Activated T-cell treated with anti-CD3 and anti-CD28 coated beads, Interleukin-2, amount 50 U/mL, for 48 hours (primary cell): ENCODE measurements around the gene KATNIP.

Source experiments
- DNase-seq, 2 experiments: peaks; one replicate each; pipeline ENCODE4 v3.0.0-alpha.2; 2020

Gene KATNIP

GRCh38 chr16:27549746-27550581 is at the start of gene KATNIP, which contains the start of gene GTF3C1:
KATNIP (plus strand) TSS chr16:27550144; CDS start chr16:27550171, 27 bp downstream.
GTF3C1 (minus strand) TSS chr16:27549913; CDS start chr16:27549890, 23 bp downstream.
- peak; percentile 100 for DNase-seq

GRCh38 chr16:27500801-27501200 is 49.1 kb upstream of the KATNIP start:
- no peak for DNase-seq

GRCh38 chr16:27503662-27504061 is 46.3 kb upstream of the KATNIP start:
- no peak for DNase-seq

GRCh38 chr16:27505297-27506236 is 44.4 kb upstream of the KATNIP start:
- DNase-seq = no peak

- DNase-seq = no peak
Observed at GRCh38 chr16:27506771-27507170, 43.2 kb upstream of the KATNIP start.

GRCh38 chr16:27508476-27508875 is 41.5 kb upstream of the KATNIP start:
- no peak for DNase-seq

GRCh38 chr16:27511657-27512448 is 38.1 kb upstream of the KATNIP start:
- no peak for DNase-seq

GRCh38 chr16:27514806-27515205 is 35.1 kb upstream of the KATNIP start:
- no peak for DNase-seq

- DNase-seq = peak; percentile 40 to 52
Observed at GRCh38 chr16:27515874-27516353, 34.0 kb upstream of the KATNIP start.

GRCh38 chr16:27516365-27516764 is 33.6 kb upstream of the KATNIP start:
- no peak for DNase-seq

GRCh38 chr16:27517664-27518063 is 32.3 kb upstream of the KATNIP start:
- DNase-seq = no peak

GRCh38 chr16:27518226-27518625 is 31.7 kb upstream of the KATNIP start:
- no peak for DNase-seq

- no peak for DNase-seq
Observed at GRCh38 chr16:27520982-27521673, 28.8 kb upstream of the KATNIP start.

- DNase-seq = no peak
Observed at GRCh38 chr16:27522173-27522707, 27.7 kb upstream of the KATNIP start.

GRCh38 chr16:27526180-27526579 is 23.8 kb upstream of the KATNIP start:
- DNase-seq = no peak

GRCh38 chr16:27528294-27528693 is 21.6 kb upstream of the KATNIP start:
- DNase-seq = no peak

- no peak for DNase-seq
Observed at GRCh38 chr16:27529962-27530361, 20.0 kb upstream of the KATNIP start.

- DNase-seq = no peak
Observed at GRCh38 chr16:27531186-27531585, 18.8 kb upstream of the KATNIP start.

GRCh38 chr16:27531826-27532800 is 17.8 kb upstream of the KATNIP start:
- no peak for DNase-seq

- no peak for DNase-seq
Observed at GRCh38 chr16:27534256-27534655, 15.7 kb upstream of the KATNIP start.
